Upper lobe of right lung (tissue), 1 donor: ENCODE data around the gene STPG1. TPM values are rescaled to one million over a fixed set of nuclear protein-coding genes. Genes with fewer than 3 reads are reported as not detected.

Experiments used
- ATAC-seq: fragments of 200-7000 bp; cut with Tn5 transposase; one replicate; pipeline ENCODE4 v1.9.1; 2020; ENCODE audit warnings: mild to moderate bottlenecking, moderate library complexity
- DNase-seq: peaks from one replicate; pipeline ENCODE4 v3.0.0-alpha.2; 2020
- H3K27ac ChIP-seq: fragments of 200-600 bp; one replicate; pipeline ENCODE4 v1.8.0; 2022
- H3K27me3 ChIP-seq: fragments of 200-600 bp; one replicate; pipeline ENCODE4 v1.8.0; 2022; ENCODE audit warnings: mild to moderate bottlenecking
- H3K36me3 ChIP-seq: fragments of 200-600 bp; one replicate; pipeline ENCODE4 v1.8.0; 2022
- H3K4me1 ChIP-seq: fragments of 200-600 bp; one replicate; pipeline ENCODE4 v1.8.0; 2022
- H3K4me3 ChIP-seq: fragments of 200-600 bp; one replicate; pipeline ENCODE4 v1.8.0; 2022; ENCODE audit warnings: mild to moderate bottlenecking
- H3K9me3 ChIP-seq: fragments of 200-600 bp; one replicate; pipeline ENCODE4 v1.8.0; 2022
- CTCF ChIP-seq: fragments of 200-600 bp; IDR thresholded peaks from one replicate; pipeline ENCODE4 v1.8.0; 2022; ENCODE audit warnings: antibody characterized with exemption
- intact Hi-C: fragments of 100-400 bp; cut with DNase I; formaldehyde crosslinking; loops from one replicate; pipeline ENCODE4 v1.11.0; 2022
- total RNA-seq: library from RNA; stranded (reverse); fragmentation: NEBNext Ultra II Directional; extraction: Animal tissue kit (Norgen Biotek cat#: 25700); gene quantifications from one replicate; pipeline ENCODE4 v1.2.1, GENCODE V29; 2021
- donor health status: DM: no; HTN: yes; CAD: no; lungs with severe emphysema.

The STPG1 gene
- total RNA-seq, 1 donor from 2014 or later: 8.6 TPM

- intact Hi-C loops: no loop called here
- H3K9me3 ChIP-seq: no peaks in the 10 kb centered on the region
- no peak for ATAC-seq
- no peak for DNase-seq
- no peak overlapping the region for H3K4me3 ChIP-seq
- H3K4me1 ChIP-seq: no peaks in the 10 kb centered on the region
- H3K27ac ChIP-seq: no peak overlapping the region
- peaks cover 4% of the 10 kb centered on the region for H3K36me3 ChIP-seq
- H3K27me3 ChIP-seq: no peaks in the 10 kb centered on the region
- TF ChIP-seq CTCF: no peak
Measured at GRCh38 chr1:24373710-24374109, 39.9 kb downstream of the STPG1 start.

DNA sequence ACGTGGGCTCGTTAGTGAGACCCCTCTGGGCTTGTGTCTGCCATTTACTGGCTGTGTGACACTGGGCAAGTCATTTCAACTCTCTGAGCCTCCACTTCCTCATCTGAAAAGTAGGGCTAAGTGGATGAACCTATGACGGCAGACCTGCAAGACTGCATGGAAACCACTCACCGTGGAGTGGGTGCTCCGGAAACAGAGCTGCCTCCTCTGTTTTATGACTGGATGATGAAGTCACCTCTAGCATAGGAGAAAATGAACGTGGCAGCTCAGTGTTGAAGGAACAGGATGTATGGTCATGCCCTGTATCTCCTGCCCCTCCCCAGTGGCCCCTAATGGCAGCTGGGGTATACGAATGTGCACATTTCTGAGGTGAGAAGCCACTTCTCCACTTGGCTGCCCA lies 40.5 kb downstream of the STPG1 start:
- Histone ChIP-seq H3K9me3 (no peaks in the 10 kb centered on the region), H3K4me3 (no peak overlapping the region), H3K27ac (no peak overlapping the region), H3K36me3 (no peaks in the 10 kb centered on the region), H3K27me3 (no peaks in the 10 kb centered on the region), H3K4me1 (no peaks in the 10 kb centered on the region)
- TF ChIP-seq CTCF: no peak
- DNase-seq (no peak), ATAC-seq (no peak)
- intact Hi-C loops: no loop called here

GRCh38 chr1:24369801-24370200 lies 43.8 kb downstream of the STPG1 start:
- TF ChIP-seq CTCF: no peak
- no peaks in the 10 kb centered on the region for H3K36me3 ChIP-seq
- no peaks in the 10 kb centered on the region for H3K4me1 ChIP-seq
- no peaks in the 10 kb centered on the region for H3K27me3 ChIP-seq
- intact Hi-C loops: no loop called here
- DNase-seq (no peak), ATAC-seq (no peak)
- H3K4me3 ChIP-seq: no peak overlapping the region
- no peaks in the 10 kb centered on the region for H3K9me3 ChIP-seq
- H3K27ac ChIP-seq: no peak overlapping the region

DNA sequence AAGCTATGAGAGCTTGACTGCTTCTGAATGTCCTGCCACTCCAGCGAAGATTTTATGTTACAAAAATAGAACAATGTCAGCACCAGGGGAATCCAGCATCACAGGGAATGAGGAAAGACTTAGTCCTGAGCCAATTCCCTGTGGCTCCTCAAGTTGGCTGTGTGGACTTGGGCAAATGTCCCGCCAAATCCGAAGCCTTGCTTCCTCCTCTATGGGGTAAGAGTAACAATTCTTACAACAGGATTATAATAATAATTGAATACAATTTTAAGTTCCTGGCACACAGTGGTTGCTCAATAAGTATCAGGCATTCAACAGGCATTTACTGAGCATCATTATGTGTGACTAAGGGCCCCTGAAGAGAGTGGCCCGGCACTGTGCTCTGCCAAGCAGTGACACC lies 44.4 kb downstream of the STPG1 start:
- TF ChIP-seq CTCF: no peak
- Histone ChIP-seq H3K4me1 (no peaks in the 10 kb centered on the region), H3K9me3 (no peaks in the 10 kb centered on the region), H3K27me3 (no peaks in the 10 kb centered on the region), H3K36me3 (no peaks in the 10 kb centered on the region), H3K4me3 (no peak overlapping the region), H3K27ac (no peak overlapping the region)
- DNase-seq (no peak), ATAC-seq (no peak)
- intact Hi-C loops: no loop called here

DNA sequence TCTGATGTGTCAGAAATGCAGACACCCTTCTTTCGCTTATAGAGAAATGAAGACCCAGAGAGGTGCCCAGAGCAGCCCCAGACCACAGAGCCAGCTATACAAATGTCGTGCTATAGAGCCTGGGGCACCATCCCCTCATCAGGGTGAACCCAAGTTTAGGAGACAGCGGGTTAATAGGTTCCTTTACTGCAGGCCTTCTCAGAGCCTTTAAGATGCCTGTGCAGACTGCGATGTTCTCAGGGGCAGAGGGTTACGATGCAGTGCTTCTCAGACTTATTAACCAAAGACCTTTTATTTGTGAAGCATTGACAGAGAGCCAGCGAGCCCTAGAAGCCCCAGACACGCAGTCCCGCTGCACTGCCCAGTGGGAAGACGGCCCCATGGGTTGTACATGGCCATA lies 46.9 kb downstream of the STPG1 start:
- intact Hi-C loops: no loop called here
- ATAC-seq: no peak
- H3K36me3 ChIP-seq: no peaks in the 10 kb centered on the region
- H3K27me3 ChIP-seq: no peaks in the 10 kb centered on the region
- DNase-seq: no peak
- H3K9me3 ChIP-seq: no peaks in the 10 kb centered on the region
- no peak for TF ChIP-seq CTCF
- H3K4me3 ChIP-seq: no peak overlapping the region
- H3K4me1 ChIP-seq: no peaks in the 10 kb centered on the region
- H3K27ac ChIP-seq: no peak overlapping the region

DNA sequence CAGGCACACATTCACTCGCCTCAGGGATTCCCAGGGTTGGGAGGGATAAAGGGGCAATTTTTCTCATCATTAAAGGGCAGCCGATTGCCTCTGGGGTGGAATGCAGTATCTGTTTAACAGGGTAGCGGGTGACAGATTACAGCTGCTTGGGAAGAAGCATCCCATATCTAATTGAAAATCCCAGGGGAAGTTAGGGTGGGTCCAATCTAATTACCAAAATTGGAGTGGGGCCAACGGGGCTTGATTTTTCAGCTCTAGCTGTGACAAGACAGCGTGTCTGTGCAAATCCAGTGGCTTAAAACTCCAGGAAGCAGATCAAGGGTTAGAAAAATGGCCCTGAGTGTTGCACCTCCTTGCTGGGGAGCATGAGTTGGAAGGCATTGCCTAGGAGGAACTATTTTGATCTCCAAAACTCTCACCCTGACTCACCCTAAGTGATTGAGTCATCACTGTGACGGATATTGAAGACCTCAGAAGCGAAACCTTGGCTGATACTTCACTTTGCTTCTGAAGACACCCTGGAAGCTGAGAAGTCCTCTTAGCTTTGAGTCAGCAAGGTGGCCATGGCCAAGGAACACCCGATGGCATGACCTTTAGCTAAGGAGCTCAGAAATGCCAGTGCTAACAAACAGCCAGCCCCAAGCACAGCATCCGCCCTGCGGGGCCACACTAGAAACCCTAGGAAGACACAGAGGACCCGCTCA lies 48.5 kb downstream of the STPG1 start:
- intact Hi-C loops: no loop called here
- Histone ChIP-seq H3K4me3 (no peak overlapping the region), H3K9me3 (no peaks in the 10 kb centered on the region), H3K27ac (no peak overlapping the region), H3K27me3 (no peaks in the 10 kb centered on the region), H3K36me3 (peaks cover 3% of the 10 kb centered on the region), H3K4me1 (no peaks in the 10 kb centered on the region)
- peak; percentile 49 for ATAC-seq
- no peak for DNase-seq
- TF ChIP-seq CTCF: no peak
